H1 (cell line): ENCODE results near the gene SNRK. TPM values are rescaled to one million over a fixed set of nuclear protein-coding genes. Genes with fewer than 3 reads are reported as not detected.

Experiments used
- EGR1 ChIP-seq: IDR thresholded peaks from 2 replicates; pipeline ENCODE4 v1.6.1; 2011; ENCODE audit warnings: low read depth, low read length, borderline replicate concordance
- polyA plus RNA-seq, 7 experiments: library from polyadenylated mRNA; depleted of rRNA in 3 of 7; stranded (reverse) in 5 of 7; unstranded in 2 of 7; fragments of >200 nt in 5 of 7; fragments of 200-250 nt in 2 of 7; gene quantifications; 1 replicate in 5 of 7; 2 replicates in 1 of 7; 4 replicates in 1 of 7; pipeline versions ENCODE4 v1.2.1 to v1.2.3, GENCODE V29; 2011 to 2013; ENCODE audit warnings: missing spikeins in 2 of 7, mixed read lengths in 2 of 7
- total RNA-seq: library from RNA; stranded (reverse); fragmentation: NEBNext Ultra II Directional; extraction: Animal tissue kit (Norgen Biotek cat#: 25700); gene quantifications from 2 replicates; pipeline ENCODE4 v1.2.1, GENCODE V29; 2021
- TF ChIP-seq, protein P1 (sequence below), 3 experiments: IDR thresholded peaks; 1 replicate in 2 of 3; 2 replicates in 1 of 3; pipeline versions ENCODE4 v1.5.1 to v1.6.1; 2011; ENCODE audit warnings: low read length in 3 of 3, mild to moderate bottlenecking in 3 of 3, inconsistent platforms in 2 of 3, low read depth in 1 of 3, moderate library complexity in 1 of 3; ENCODE audit not compliant: insufficient read depth in 1 of 3; ENCODE audit errors: control extremely low read depth in 1 of 3
- TF ChIP-seq, protein P2 (sequence below): fragments of 300-600 bp; sonication (generic); IDR thresholded peaks from 2 replicates; pipeline ENCODE4 v1.7.1; 2012; ENCODE audit warnings: low read length, moderate library complexity, mild to moderate bottlenecking, inconsistent platforms; ENCODE audit not compliant: insufficient replicate concordance

The SNRK gene
- total and polyA plus RNA-seq, 2 of the 8 experiments (the other 6 are each of a cell fraction or from before 2014, with no cell fraction given) = 4.4 to 11.7 TPM

DNA sequence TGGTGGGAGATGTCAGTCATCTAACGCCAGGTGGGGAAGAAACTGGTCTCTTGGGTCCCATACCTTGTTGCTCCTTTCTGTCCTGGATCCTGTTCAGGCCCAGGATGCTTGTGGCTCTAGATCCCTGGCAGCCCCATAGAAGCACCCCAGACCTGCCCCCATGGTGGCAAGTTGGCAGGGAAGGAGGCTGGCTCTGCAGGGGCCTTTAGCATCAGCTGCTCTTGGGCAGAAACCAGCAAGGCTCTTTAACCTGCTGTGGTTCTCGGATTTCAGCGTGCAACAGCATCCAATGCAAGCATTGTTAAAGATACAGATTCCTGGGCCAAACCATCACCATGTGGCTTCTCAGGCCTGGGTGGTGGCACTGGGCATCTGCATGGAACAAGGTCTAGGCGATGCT is 75.8 kb downstream of the SNRK start (continued):
- TF ChIP-seq, protein P1, sequence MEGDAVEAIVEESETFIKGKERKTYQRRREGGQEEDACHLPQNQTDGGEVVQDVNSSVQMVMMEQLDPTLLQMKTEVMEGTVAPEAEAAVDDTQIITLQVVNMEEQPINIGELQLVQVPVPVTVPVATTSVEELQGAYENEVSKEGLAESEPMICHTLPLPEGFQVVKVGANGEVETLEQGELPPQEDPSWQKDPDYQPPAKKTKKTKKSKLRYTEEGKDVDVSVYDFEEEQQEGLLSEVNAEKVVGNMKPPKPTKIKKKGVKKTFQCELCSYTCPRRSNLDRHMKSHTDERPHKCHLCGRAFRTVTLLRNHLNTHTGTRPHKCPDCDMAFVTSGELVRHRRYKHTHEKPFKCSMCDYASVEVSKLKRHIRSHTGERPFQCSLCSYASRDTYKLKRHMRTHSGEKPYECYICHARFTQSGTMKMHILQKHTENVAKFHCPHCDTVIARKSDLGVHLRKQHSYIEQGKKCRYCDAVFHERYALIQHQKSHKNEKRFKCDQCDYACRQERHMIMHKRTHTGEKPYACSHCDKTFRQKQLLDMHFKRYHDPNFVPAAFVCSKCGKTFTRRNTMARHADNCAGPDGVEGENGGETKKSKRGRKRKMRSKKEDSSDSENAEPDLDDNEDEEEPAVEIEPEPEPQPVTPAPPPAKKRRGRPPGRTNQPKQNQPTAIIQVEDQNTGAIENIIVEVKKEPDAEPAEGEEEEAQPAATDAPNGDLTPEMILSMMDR (IDR thresholded peaks at IDR 0.05; ENCODE audit: control extremely low read depth in 1 of 3, insufficient read depth in 1 of 3, low read depth in 1 of 3, low read length in 3 of 3) = no peak
- TF ChIP-seq, protein P2, sequence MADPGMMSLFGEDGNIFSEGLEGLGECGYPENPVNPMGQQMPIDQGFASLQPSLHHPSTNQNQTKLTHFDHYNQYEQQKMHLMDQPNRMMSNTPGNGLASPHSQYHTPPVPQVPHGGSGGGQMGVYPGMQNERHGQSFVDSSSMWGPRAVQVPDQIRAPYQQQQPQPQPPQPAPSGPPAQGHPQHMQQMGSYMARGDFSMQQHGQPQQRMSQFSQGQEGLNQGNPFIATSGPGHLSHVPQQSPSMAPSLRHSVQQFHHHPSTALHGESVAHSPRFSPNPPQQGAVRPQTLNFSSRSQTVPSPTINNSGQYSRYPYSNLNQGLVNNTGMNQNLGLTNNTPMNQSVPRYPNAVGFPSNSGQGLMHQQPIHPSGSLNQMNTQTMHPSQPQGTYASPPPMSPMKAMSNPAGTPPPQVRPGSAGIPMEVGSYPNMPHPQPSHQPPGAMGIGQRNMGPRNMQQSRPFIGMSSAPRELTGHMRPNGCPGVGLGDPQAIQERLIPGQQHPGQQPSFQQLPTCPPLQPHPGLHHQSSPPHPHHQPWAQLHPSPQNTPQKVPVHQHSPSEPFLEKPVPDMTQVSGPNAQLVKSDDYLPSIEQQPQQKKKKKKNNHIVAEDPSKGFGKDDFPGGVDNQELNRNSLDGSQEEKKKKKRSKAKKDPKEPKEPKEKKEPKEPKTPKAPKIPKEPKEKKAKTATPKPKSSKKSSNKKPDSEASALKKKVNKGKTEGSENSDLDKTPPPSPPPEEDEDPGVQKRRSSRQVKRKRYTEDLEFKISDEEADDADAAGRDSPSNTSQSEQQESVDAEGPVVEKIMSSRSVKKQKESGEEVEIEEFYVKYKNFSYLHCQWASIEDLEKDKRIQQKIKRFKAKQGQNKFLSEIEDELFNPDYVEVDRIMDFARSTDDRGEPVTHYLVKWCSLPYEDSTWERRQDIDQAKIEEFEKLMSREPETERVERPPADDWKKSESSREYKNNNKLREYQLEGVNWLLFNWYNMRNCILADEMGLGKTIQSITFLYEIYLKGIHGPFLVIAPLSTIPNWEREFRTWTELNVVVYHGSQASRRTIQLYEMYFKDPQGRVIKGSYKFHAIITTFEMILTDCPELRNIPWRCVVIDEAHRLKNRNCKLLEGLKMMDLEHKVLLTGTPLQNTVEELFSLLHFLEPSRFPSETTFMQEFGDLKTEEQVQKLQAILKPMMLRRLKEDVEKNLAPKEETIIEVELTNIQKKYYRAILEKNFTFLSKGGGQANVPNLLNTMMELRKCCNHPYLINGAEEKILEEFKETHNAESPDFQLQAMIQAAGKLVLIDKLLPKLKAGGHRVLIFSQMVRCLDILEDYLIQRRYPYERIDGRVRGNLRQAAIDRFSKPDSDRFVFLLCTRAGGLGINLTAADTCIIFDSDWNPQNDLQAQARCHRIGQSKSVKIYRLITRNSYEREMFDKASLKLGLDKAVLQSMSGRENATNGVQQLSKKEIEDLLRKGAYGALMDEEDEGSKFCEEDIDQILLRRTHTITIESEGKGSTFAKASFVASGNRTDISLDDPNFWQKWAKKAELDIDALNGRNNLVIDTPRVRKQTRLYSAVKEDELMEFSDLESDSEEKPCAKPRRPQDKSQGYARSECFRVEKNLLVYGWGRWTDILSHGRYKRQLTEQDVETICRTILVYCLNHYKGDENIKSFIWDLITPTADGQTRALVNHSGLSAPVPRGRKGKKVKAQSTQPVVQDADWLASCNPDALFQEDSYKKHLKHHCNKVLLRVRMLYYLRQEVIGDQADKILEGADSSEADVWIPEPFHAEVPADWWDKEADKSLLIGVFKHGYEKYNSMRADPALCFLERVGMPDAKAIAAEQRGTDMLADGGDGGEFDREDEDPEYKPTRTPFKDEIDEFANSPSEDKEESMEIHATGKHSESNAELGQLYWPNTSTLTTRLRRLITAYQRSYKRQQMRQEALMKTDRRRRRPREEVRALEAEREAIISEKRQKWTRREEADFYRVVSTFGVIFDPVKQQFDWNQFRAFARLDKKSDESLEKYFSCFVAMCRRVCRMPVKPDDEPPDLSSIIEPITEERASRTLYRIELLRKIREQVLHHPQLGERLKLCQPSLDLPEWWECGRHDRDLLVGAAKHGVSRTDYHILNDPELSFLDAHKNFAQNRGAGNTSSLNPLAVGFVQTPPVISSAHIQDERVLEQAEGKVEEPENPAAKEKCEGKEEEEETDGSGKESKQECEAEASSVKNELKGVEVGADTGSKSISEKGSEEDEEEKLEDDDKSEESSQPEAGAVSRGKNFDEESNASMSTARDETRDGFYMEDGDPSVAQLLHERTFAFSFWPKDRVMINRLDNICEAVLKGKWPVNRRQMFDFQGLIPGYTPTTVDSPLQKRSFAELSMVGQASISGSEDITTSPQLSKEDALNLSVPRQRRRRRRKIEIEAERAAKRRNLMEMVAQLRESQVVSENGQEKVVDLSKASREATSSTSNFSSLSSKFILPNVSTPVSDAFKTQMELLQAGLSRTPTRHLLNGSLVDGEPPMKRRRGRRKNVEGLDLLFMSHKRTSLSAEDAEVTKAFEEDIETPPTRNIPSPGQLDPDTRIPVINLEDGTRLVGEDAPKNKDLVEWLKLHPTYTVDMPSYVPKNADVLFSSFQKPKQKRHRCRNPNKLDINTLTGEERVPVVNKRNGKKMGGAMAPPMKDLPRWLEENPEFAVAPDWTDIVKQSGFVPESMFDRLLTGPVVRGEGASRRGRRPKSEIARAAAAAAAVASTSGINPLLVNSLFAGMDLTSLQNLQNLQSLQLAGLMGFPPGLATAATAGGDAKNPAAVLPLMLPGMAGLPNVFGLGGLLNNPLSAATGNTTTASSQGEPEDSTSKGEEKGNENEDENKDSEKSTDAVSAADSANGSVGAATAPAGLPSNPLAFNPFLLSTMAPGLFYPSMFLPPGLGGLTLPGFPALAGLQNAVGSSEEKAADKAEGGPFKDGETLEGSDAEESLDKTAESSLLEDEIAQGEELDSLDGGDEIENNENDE = no peak
- TF ChIP-seq EGR1 = no peak
